HepG2 (cell line): Measurements from ENCODE around the gene TUBB. TPM values are rescaled to one million over a fixed set of nuclear protein-coding genes. Genes with fewer than 3 reads are reported as not detected.
A peak's percentile ranks its signal among the peaks of the same experiment; 100 is the strongest.

Experiments used
- AGO1 ChIP-seq: fragments of 200-400 bp; formaldehyde crosslinking; IDR thresholded peaks from 2 replicates; pipeline ENCODE4 v1.6.1; 2017; ENCODE audit warnings: mild to moderate bottlenecking, low read depth, low read length, moderate library complexity; ENCODE audit not compliant: poor library complexity, severe bottlenecking
- ARID2 ChIP-seq: sonication (generic); formaldehyde crosslinking; IDR thresholded peaks from 2 replicates; pipeline ENCODE4 v1.8.1; 2022; ENCODE audit warnings: mild to moderate bottlenecking, missing genetic modification reagents, borderline replicate concordance
- ASH2L ChIP-seq: fragments of 300-600, 200-600 bp; sonication (generic); IDR thresholded peaks from 2 replicates; pipeline ENCODE4 v1.7.0; 2017; ENCODE audit warnings: low read depth, mild to moderate bottlenecking, moderate library complexity, mixed read lengths, low read length; ENCODE audit not compliant: insufficient read length
- CBX5 ChIP-seq: sonication (generic); formaldehyde crosslinking; IDR thresholded peaks from 2 replicates; pipeline ENCODE4 v1.4.0; 2020; ENCODE audit warnings: missing genetic modification reagents, borderline replicate concordance
- CCAR2 ChIP-seq: fragments of 200-400 bp; formaldehyde crosslinking; optimal IDR thresholded peaks from 2 replicates; pipeline ENCODE3; 2018; ENCODE audit warnings: low read depth, mild to moderate bottlenecking, low read length, moderate library complexity
- HDAC1 ChIP-seq: sonication (generic); formaldehyde crosslinking; IDR thresholded peaks from 2 replicates; pipeline ENCODE4 v1.5.1; 2020; ENCODE audit warnings: mild to moderate bottlenecking, missing genetic modification reagents
- IKZF4 ChIP-seq: sonication (generic); formaldehyde crosslinking; IDR thresholded peaks from 2 replicates; pipeline ENCODE4 v1.5.1; 2020; ENCODE audit warnings: borderline replicate concordance, mild to moderate bottlenecking, low read depth, missing genetic modification reagents; ENCODE audit errors: not compliant biosample characterization
- MED13 ChIP-seq: sonication (generic); formaldehyde crosslinking; IDR thresholded peaks from 2 replicates; pipeline ENCODE4 v1.5.0; 2020; ENCODE audit warnings: missing genetic modification reagents
- PAWR ChIP-seq: sonication (generic); formaldehyde crosslinking; IDR thresholded peaks from 2 replicates; pipeline ENCODE4 v1.4.0; 2020; ENCODE audit warnings: missing genetic modification reagents, mild to moderate bottlenecking, borderline replicate concordance
- RNF219 ChIP-seq: sonication (generic); formaldehyde crosslinking; IDR thresholded peaks from 2 replicates; pipeline ENCODE4 v1.5.0; 2020; ENCODE audit warnings: mild to moderate bottlenecking, missing genetic modification reagents
- SNAPC2 ChIP-seq: sonication (generic); formaldehyde crosslinking; IDR thresholded peaks from 2 replicates; pipeline ENCODE4 v1.8.1; 2022; ENCODE audit warnings: mild to moderate bottlenecking, missing genetic modification reagents
- SUZ12 ChIP-seq: fragments of 150-350 bp; IDR thresholded peaks from 2 replicates; pipeline ENCODE4 v1.6.1; 2014; ENCODE audit warnings: low read depth, low read length
- XBP1 ChIP-seq: sonication (generic); formaldehyde crosslinking; IDR thresholded peaks from 2 replicates; pipeline ENCODE4 v1.5.0; 2020; ENCODE audit warnings: missing genetic modification reagents
- ZBTB7A ChIP-seq: sonication (generic); formaldehyde crosslinking; IDR thresholded peaks from 2 replicates; pipeline ENCODE4 v1.8.0; 2022; ENCODE audit warnings: mild to moderate bottlenecking, missing genetic modification reagents
- ZBTB8A ChIP-seq: sonication (generic); formaldehyde crosslinking; IDR thresholded peaks from 2 replicates; pipeline ENCODE4 v1.4.0; 2020; ENCODE audit warnings: mild to moderate bottlenecking, low read depth, missing genetic modification reagents, borderline replicate concordance
- ZFX ChIP-seq: sonication (generic); formaldehyde crosslinking; IDR thresholded peaks from 2 replicates; pipeline ENCODE4 v1.4.0; 2020; ENCODE audit warnings: mild to moderate bottlenecking, low read depth, missing genetic modification reagents, moderate library complexity
- ZNF235 ChIP-seq: sonication (generic); formaldehyde crosslinking; IDR thresholded peaks from 2 replicates; pipeline ENCODE4 v1.8.1; 2023; ENCODE audit warnings: mild to moderate bottlenecking, missing genetic modification reagents, borderline replicate concordance
- ZNF329 ChIP-seq: sonication (generic); formaldehyde crosslinking; IDR thresholded peaks from 2 replicates; pipeline ENCODE4 v1.9.0; 2021; ENCODE audit warnings: low read depth, mild to moderate bottlenecking, missing genetic modification reagents
- ZNF672 ChIP-seq: sonication (generic); formaldehyde crosslinking; IDR thresholded peaks from 2 replicates; pipeline ENCODE4 v1.8.1; 2022; ENCODE audit warnings: missing genetic modification reagents
- polyA plus RNA-seq, 8 experiments: library from polyadenylated mRNA; depleted of rRNA in 3 of 8; stranded (reverse) in 7 of 8; unstranded in 1 of 8; fragments of >200 nt; fragmentation: Illumina TruSeq in 4 of 8; extraction: Trizol in 4 of 8; gene quantifications; 2 replicates each; pipeline versions ENCODE4 v1.2.1 to v1.2.3, GENCODE V29; 2011 to 2016; ENCODE audit warnings: low read depth in 4 of 8, missing spikeins in 1 of 8, mixed read lengths in 1 of 8; ENCODE audit not compliant: insufficient read depth in 1 of 8
- total RNA-seq, 5 experiments: library from RNA; depleted of rRNA; stranded (reverse); fragments of >200 nt; fragmentation: Illumina TruSeq; extraction: Trizol; gene quantifications; 2 replicates each; pipeline ENCODE4 v1.2.3, GENCODE V29; 2016; ENCODE audit warnings: low read depth in 1 of 5
- TF ChIP-seq, protein P1 (sequence below): sonication (generic); formaldehyde crosslinking; IDR thresholded peaks from 2 replicates; pipeline ENCODE4 v1.4.0; 2020; ENCODE audit warnings: low read depth, mild to moderate bottlenecking, missing genetic modification reagents
- TF ChIP-seq, protein P2 (sequence below): sonication (generic); formaldehyde crosslinking; IDR thresholded peaks from 2 replicates; pipeline ENCODE4 v1.5.0; 2020; ENCODE audit warnings: mild to moderate bottlenecking, missing genetic modification reagents
- TF ChIP-seq, protein P3 (sequence below): sonication (generic); formaldehyde crosslinking; IDR thresholded peaks from 2 replicates; pipeline ENCODE4 v1.8.0; 2022; ENCODE audit warnings: mild to moderate bottlenecking, missing genetic modification reagents
- TF ChIP-seq, protein P4 (sequence below): sonication (generic); formaldehyde crosslinking; IDR thresholded peaks from 2 replicates; pipeline ENCODE4 v1.4.0; 2020; ENCODE audit warnings: missing genetic modification reagents, mild to moderate bottlenecking, borderline replicate concordance

TUBB gene
- total and polyA plus RNA-seq, 2 of the 13 experiments (the other 11 are each of a cell fraction or from before 2014, with no cell fraction given), result 911 to 1,163 TPM

- TF ChIP-seq RNF219 (peak; percentile 36; the same call in 1 of the 2 replicates), CCAR2 (no peak), XBP1 (CRISPR knock-in tag) (no peak), SUZ12 (no peak), ZBTB7A (CRISPR knock-in tag) (0 out of 2 replicates have a peak, but pooled peaks have one; percentile 4), ARID2 (no peak), SNAPC2 (CRISPR knock-in tag) (no peak), ZNF235 (CRISPR knock-in tag) (no peak), ZNF672 (CRISPR knock-in tag) (no peak), IKZF4 (CRISPR knock-in tag) (no peak), ZNF329 (CRISPR knock-in tag) (no peak), AGO1 (no peak), ASH2L (peak; percentile 81), CBX5 (no peak), HDAC1 (CRISPR knock-in tag) (peak; percentile 2; the same call in 1 of the 2 replicates), PAWR (CRISPR knock-in tag) (no peak), MED13 (CRISPR knock-in tag) (no peak), ZFX (CRISPR knock-in tag) (no peak), ZBTB8A (CRISPR knock-in tag) (0 out of 2 replicates have a peak, but pooled peaks have one; percentile 15)
- TF ChIP-seq, protein P1, sequence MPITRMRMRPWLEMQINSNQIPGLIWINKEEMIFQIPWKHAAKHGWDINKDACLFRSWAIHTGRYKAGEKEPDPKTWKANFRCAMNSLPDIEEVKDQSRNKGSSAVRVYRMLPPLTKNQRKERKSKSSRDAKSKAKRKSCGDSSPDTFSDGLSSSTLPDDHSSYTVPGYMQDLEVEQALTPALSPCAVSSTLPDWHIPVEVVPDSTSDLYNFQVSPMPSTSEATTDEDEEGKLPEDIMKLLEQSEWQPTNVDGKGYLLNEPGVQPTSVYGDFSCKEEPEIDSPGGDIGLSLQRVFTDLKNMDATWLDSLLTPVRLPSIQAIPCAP (CRISPR knock-in tag), result no peak
- TF ChIP-seq, protein P2, sequence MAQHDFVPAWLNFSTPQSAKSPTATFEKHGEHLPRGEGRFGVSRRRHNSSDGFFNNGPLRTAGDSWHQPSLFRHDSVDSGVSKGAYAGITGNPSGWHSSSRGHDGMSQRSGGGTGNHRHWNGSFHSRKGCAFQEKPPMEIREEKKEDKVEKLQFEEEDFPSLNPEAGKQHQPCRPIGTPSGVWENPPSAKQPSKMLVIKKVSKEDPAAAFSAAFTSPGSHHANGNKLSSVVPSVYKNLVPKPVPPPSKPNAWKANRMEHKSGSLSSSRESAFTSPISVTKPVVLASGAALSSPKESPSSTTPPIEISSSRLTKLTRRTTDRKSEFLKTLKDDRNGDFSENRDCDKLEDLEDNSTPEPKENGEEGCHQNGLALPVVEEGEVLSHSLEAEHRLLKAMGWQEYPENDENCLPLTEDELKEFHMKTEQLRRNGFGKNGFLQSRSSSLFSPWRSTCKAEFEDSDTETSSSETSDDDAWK (CRISPR knock-in tag), result no peak
- TF ChIP-seq, protein P3, sequence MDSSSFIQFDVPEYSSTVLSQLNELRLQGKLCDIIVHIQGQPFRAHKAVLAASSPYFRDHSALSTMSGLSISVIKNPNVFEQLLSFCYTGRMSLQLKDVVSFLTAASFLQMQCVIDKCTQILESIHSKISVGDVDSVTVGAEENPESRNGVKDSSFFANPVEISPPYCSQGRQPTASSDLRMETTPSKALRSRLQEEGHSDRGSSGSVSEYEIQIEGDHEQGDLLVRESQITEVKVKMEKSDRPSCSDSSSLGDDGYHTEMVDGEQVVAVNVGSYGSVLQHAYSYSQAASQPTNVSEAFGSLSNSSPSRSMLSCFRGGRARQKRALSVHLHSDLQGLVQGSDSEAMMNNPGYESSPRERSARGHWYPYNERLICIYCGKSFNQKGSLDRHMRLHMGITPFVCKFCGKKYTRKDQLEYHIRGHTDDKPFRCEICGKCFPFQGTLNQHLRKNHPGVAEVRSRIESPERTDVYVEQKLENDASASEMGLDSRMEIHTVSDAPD (CRISPR knock-in tag), result no peak
- TF ChIP-seq, protein P4, sequence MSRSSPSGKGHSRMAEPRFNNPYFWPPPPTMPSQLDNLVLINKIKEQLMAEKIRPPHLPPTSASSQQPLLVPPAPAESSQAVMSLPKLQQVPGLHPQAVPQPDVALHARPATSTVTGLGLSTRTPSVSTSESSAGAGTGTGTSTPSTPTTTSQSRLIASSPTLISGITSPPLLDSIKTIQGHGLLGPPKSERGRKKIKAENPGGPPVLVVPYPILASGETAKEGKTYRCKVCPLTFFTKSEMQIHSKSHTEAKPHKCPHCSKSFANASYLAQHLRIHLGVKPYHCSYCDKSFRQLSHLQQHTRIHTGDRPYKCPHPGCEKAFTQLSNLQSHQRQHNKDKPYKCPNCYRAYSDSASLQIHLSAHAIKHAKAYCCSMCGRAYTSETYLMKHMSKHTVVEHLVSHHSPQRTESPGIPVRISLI (CRISPR knock-in tag), result no peak
Observed at GRCh38 chr6:30769853-30770524, 49.8 kb downstream of the TUBB start (continued).
